HepG2 (cell line): ENCODE measurements around the gene HYDIN. TPM values are rescaled to one million over a fixed set of nuclear protein-coding genes. Genes with fewer than 3 reads are reported as not detected.
"Not testable (repeated sequence)": the region's sequence is repeated elsewhere in the genome, so short reads cannot be mapped to it uniquely, and the experiment has no call there.

Experiments
- ATAC-seq: fragments of 200-7000 bp; cut with Tn5 transposase; 3 replicates; pipeline ENCODE4 v1.9.1; 2020; ENCODE audit warnings: mild to moderate bottlenecking, moderate library complexity
- BruUV-seq: library from RNA; stranded (reverse); fragments of 400-500 nt; replicated peaks from 2 replicates; lab custom pipeline; 2021; lab: Mats Ljungman, UMichigan
- CTCF ChIA-PET: fragments of 300-600 bp; formaldehyde crosslinking; extraction: SDS; loops from one replicate; lab custom pipeline; 2021; ENCODE audit warnings: low total read pairs, inconsistent platforms, low intra/inter-chr PET ratio; lab: Yijun Ruan, JAX
- POLR2A ChIA-PET: fragments of 350-600 bp; sonication (Branson Sonifier 250); formaldehyde crosslinking; loops from one replicate; lab custom pipeline; 2020; ENCODE audit warnings: antibody characterized with exemption, inconsistent platforms; lab: Yijun Ruan, JAX
- DNase-seq: peaks from one replicate; pipeline ENCODE4 v3.0.0-alpha.2; 2015; ENCODE audit warnings: low spot score
- FAIRE-seq: peaks from 3 replicates; lab custom pipeline; 2011; peaks lifted over from hg19 to GRCh38; lab: Jason Lieb, UNC
- H2AFZ ChIP-seq: one replicate; pipeline ENCODE4 v1.6.1; 2011; ENCODE audit warnings: low read length, inconsistent platforms
- H3K27ac ChIP-seq: fragments of 300-600 bp; 3 replicates; pipeline ENCODE4 v1.8.0; 2011; ENCODE audit warnings: mixed run types, mild to moderate bottlenecking, mixed read lengths, low read length, inconsistent platforms; ENCODE audit not compliant: insufficient read depth; ENCODE audit errors: extremely low read length
- H3K27me3 ChIP-seq, 2 experiments: fragments of 200-600 bp in 1 of 2; 2 replicates in 1 of 2; 3 replicates in 1 of 2; pipeline versions ENCODE4 v1.6.0 to v1.8.0; 2011; ENCODE audit warnings: low read length in 2 of 2, mild to moderate bottlenecking in 2 of 2, moderate library complexity in 2 of 2, inconsistent platforms in 1 of 2; ENCODE audit not compliant: insufficient read depth in 2 of 2, control insufficient read depth in 1 of 2
- H3K36me3 ChIP-seq, 2 experiments: fragments of 200-600 bp in 1 of 2; replicated peaks in 1 of 2; 2 replicates in 1 of 2; 3 replicates in 1 of 2; pipeline versions ENCODE4 v1.5.1 to v1.8.0; 2011; ENCODE audit warnings: low read length in 2 of 2, inconsistent platforms in 1 of 2; ENCODE audit not compliant: insufficient read depth in 2 of 2, control insufficient read depth in 1 of 2
- H3K4me1 ChIP-seq: 2 replicates; pipeline ENCODE4 v1.5.1; 2012; ENCODE audit warnings: low read length, inconsistent platforms; ENCODE audit not compliant: insufficient read depth
- H3K4me2 ChIP-seq: 2 replicates; pipeline ENCODE4 v1.6.0; 2011; ENCODE audit warnings: low read depth, low read length, inconsistent platforms
- H3K4me3 ChIP-seq, 3 experiments: fragments of 200-600 bp in 1 of 3; sonication (generic), shearing (Covaris generic) in 1 of 3; replicated peaks in 1 of 3; 2 replicates each; pipeline ENCODE4 v1.5.1; 2011 to 2016; ENCODE audit warnings: low read length in 3 of 3, inconsistent platforms in 2 of 3, low read depth in 2 of 3, mild to moderate bottlenecking in 2 of 3, control low read depth in 1 of 3, mixed read lengths in 1 of 3; ENCODE audit not compliant: insufficient read depth in 1 of 3
- H3K79me2 ChIP-seq: one replicate; pipeline ENCODE4 v1.6.1; 2011; ENCODE audit warnings: low read length, inconsistent platforms; ENCODE audit not compliant: insufficient read depth
- H3K9ac ChIP-seq: 2 replicates; pipeline ENCODE4 v1.6.0; 2011; ENCODE audit warnings: mild to moderate bottlenecking, low read depth, low read length, inconsistent platforms; ENCODE audit not compliant: insufficient read depth
- H3K9me3 ChIP-seq: 2 replicates; pipeline ENCODE4 v1.5.1; 2012; ENCODE audit warnings: mild to moderate bottlenecking, low read length
- H4K20me1 ChIP-seq: 2 replicates; pipeline ENCODE4 v1.6.0; 2011; ENCODE audit warnings: inconsistent platforms, mild to moderate bottlenecking, low read length, moderate library complexity; ENCODE audit not compliant: insufficient read depth
- WGBS: methylation state at CpG from one replicate; pipeline ENCODE4 v1.1.6; 2017; ENCODE audit warnings: low lambda C conversion rate; 5-methylcytosine and 5-hydroxymethylcytosine counted together
- in situ Hi-C: cut with HindIII; loops from 2 replicates; pipeline ENCODE4 v1.10.0; 2017; ENCODE audit warnings: low pct_unique_long_range_greater_than_20kb; ENCODE audit not compliant: extremely low pct_ligation_motif_present
- intact Hi-C: fragments of 100-400 bp; cut with micrococcal nuclease; formaldehyde crosslinking; loops from one replicate; pipeline ENCODE4 v1.10.0; 2022; ENCODE audit not compliant: unreplicated experiment
- polyA plus RNA-seq, 8 experiments: library from polyadenylated mRNA; depleted of rRNA in 3 of 8; stranded (reverse) in 7 of 8; unstranded in 1 of 8; fragments of >200 nt; fragmentation: Illumina TruSeq in 4 of 8; extraction: Trizol in 4 of 8; gene quantifications; 2 replicates each; pipeline versions ENCODE4 v1.2.1 to v1.2.3, GENCODE V29; 2011 to 2016; ENCODE audit warnings: low read depth in 4 of 8, missing spikeins in 1 of 8, mixed read lengths in 1 of 8; ENCODE audit not compliant: insufficient read depth in 1 of 8
- total RNA-seq, 5 experiments: library from RNA; depleted of rRNA; stranded (reverse); fragments of >200 nt; fragmentation: Illumina TruSeq; extraction: Trizol; gene quantifications; 2 replicates each; pipeline ENCODE4 v1.2.3, GENCODE V29; 2016; ENCODE audit warnings: low read depth in 1 of 5

Gene HYDIN
- total and polyA plus RNA-seq, 2 of the 13 experiments (the other 11 are each of a cell fraction or from before 2014, with no cell fraction given), result not detected

- CTCF ChIA-PET, H3K79me2 ChIP-seq, H4K20me1 ChIP-seq, H3K27me3 ChIP-seq, H3K4me2 ChIP-seq, H3K36me3 ChIP-seq, H3K9ac ChIP-seq, H3K9me3 ChIP-seq, intact Hi-C loops, H3K4me1 ChIP-seq, FAIRE-seq, H3K27ac ChIP-seq, BruUV-seq, in situ Hi-C loops, DNase-seq, H2AFZ ChIP-seq, H3K4me3 ChIP-seq, POLR2A ChIA-PET, ATAC-seq: not testable (repeated sequence)
- WGBS, result 77% methylated on average over 8 of the region's 10 CpGs
Measured at GRCh38 chr16:71015419-71015818, 215.1 kb downstream of the HYDIN start.

- FAIRE-seq, H3K36me3 ChIP-seq, H4K20me1 ChIP-seq, H3K9ac ChIP-seq, H3K4me1 ChIP-seq, DNase-seq, H3K9me3 ChIP-seq, CTCF ChIA-PET, BruUV-seq, H3K4me2 ChIP-seq, H3K27me3 ChIP-seq, H2AFZ ChIP-seq, POLR2A ChIA-PET, intact Hi-C loops, H3K27ac ChIP-seq, in situ Hi-C loops, H3K79me2 ChIP-seq, H3K4me3 ChIP-seq: not testable (repeated sequence)
- peak; percentile 49 for ATAC-seq
- no CpG with 5 or more reads among the region's 3 CpGs for WGBS
Measured at GRCh38 chr16:71009440-71010223, 220.9 kb downstream of the HYDIN start.

GRCh38 chr16:71006516-71006915 lies 224.0 kb downstream of the HYDIN start:
- H3K9ac ChIP-seq, POLR2A ChIA-PET, DNase-seq, H2AFZ ChIP-seq, H3K36me3 ChIP-seq, H3K4me1 ChIP-seq, intact Hi-C loops, CTCF ChIA-PET, H3K9me3 ChIP-seq, H3K4me2 ChIP-seq, H3K79me2 ChIP-seq, H3K4me3 ChIP-seq, H3K27ac ChIP-seq, in situ Hi-C loops, BruUV-seq, H3K27me3 ChIP-seq, H4K20me1 ChIP-seq: not testable (repeated sequence)
- ATAC-seq, result peak; percentile 98
- FAIRE-seq, result peak; percentile 66
- 0% methylated on average over 3 of the region's 3 CpGs for WGBS
